ENCODE measurements around the gene EYS.

The EYS gene

DNA sequence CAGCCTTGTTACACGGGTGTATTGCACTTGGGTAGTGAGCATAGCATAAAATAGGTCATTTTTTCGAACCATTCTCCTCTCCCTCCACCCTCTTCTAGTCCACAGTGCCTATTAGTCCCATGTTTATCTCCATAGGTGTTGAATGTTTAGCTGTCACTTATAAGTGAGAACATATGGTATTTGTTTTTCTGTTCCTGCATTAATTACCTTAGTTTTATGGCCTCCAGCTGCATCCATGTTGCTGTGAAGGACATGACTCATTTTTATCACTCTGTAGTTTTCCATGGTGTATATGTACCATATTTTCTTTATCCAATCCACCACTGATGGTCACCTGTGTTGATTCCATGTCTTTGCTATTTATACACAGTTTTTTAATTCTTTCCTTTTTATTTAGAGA, 889.5 kb downstream of the EYS start:
- no peak for DNase-seq (ENCODE audit: low spot score)

DNA sequence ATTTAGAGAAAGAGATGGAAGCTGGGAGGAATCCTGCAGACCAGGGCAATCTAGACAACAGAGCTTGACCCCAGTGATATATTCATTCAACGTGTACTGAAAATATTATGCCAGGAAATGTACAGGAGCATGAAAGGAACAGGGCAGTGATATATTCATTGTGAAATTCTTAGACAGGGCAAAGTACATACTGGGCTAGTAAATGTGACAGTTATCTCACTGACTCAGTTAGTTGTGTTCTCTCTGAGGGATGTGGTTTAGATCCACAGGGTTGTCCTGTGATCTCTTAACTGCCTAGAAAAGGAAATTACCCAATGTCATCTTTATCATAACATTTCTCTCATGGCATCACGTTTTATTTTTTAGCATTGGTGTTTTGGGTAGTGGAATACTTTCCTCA, 891.3 kb downstream of the EYS start:
- peak; percentile 6 for DNase-seq (ENCODE audit: low spot score)

DNA sequence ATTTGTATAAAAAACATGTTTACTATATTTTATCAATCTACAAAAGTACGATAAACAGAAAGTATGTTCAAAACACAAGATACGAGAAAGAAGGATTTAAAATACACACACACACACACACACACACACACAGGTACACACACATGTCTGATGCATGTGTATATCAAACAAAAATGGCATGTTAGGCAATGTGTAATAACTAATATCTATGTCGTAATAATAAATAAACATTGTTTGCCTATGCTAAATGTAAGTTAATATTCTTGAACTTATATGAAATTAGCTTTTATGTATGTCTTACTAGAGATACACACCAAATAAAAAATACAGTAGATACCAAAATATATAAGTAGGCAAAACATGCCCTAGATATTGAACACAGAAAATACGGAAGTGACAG, 894.9 kb downstream of the EYS start:
- no peak for DNase-seq (ENCODE audit: low spot score)

DNA sequence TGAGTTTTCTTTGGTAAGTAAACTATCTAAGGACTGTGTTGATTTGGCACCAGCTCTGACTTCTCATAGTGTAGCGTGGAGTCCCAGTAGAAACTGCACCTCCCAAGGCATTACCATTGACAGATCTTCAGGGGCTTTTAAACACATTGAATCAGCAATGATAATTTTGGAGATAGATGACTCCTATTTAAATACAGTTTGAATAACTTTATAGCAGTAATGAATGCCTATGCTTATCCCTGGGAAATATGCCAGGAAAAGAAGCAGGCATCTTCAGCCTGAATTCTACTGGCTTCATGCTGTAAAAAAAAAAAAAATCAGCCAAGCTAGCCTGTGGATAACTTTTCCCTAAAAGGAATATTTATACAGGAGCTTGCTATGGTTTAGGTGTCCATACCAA, 895.9 kb downstream of the EYS start:
- no peak for DNase-seq (ENCODE audit: low spot score)

DNA sequence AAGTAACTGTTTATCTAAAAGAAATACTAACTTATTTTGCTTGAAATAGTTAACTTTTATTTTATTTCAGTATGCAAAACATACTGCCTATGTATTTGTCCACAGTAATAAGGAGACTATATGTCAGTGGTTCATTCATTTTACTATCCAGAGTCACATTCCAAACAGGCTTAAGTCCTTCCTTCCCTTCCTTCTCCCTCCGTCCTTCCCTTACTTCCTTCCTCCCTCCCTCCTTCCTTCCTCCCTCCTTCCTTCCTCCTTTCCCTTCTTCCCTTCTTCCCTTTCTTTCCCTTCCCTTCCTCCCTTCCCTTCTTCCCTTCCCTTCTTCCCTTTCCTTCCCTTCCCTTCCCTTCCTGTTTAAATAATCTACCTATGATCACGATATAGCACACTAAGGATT, 899.2 kb downstream of the EYS start:
- no peak for DNase-seq (ENCODE audit: low spot score)

DNA sequence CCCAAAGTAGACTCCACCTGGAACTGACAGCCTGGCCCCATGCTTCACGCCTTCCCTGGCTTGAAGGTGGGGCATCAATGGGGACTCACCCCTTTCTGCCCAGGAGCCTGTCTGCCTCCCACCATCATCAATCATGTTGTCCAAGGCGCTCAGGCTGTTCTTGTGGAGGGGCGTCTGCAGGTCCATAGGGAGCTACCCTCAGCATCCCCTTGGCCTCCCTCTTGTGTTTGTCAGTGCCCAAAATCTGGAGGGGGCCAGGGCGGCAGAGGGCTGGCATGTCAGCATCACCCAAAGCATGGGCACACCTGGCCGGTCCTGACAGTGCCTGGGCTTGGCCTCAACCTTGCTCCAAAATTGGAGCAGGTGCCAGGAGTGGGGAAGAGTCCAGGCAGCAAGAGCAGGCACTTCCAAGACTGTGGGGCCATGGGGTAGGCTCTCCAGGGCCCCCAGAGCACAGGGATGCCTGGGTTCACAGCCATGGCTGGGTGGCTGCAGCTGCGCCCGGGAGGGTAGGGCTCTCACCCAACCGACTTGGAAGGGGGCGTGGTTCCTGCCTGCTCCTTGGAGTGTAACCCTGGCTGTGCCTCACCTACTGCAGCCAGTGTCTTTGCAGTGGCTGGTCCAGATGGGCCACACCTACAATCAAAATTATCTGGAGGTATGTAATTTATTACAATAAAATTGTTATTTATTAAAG, 903.4 kb downstream of the EYS start:
- DNase-seq (ENCODE audit: low spot score), result no peak

DNA sequence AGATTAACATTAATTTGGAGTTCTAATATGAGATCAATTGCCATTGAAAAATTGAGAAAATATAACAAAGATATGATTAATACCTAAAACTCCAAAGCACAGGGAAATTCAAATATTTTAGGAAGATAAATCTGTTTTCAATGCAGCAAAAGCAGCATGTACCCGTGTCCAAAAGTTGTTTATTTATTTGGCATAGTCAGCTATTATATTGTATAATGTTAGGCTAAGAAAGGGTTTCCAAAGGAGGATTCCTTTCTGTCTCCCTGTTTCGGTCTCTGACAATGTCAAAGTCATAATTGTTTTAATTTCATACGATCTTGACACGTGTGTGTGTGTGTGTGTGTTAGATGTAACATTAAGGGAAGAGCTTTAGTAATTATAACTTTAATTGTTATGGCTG, 914.5 kb downstream of the EYS start:
- DNase-seq (ENCODE audit: low spot score), result no peak

DNA sequence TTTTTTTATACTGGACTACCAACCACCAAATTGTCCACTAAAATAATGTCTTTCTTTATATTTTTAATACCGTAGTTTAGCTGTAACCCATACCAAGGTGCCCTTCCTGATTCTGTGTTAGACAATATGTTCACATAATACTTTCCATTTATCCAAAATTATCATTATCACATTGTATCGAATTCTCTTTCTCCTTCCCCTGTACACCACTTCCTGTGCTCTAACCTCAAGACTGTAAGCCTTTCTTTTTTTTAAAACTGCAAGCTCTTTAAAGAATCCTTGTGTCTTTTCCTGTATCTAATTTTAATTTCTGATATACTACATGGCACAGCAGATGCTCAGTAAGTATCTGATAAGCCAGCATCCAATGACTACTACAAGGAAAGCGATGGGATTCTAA, 917.5 kb downstream of the EYS start:
- no peak for DNase-seq (ENCODE audit: low spot score)

DNA sequence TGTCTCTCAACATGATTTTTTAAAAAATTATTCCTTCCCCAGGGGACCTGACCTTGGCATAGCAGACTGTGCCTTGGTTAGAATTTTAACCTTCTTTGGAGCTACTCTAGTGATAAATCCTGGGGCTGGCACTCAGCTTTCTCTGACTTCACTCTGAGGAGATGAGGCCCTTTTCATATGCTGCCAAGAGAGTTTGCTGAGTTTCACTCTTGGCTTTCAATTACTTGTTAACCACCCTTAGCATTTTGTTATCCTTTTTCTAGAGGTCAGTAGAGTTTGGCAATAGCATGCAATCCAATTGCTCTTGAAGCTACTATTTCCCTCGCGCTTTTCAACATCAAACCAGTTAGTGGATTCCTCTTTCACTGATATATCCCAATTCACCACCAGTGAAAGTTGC, 920.3 kb downstream of the EYS start:
- DNase-seq (ENCODE audit: low spot score), result peak; percentile 6

DNA sequence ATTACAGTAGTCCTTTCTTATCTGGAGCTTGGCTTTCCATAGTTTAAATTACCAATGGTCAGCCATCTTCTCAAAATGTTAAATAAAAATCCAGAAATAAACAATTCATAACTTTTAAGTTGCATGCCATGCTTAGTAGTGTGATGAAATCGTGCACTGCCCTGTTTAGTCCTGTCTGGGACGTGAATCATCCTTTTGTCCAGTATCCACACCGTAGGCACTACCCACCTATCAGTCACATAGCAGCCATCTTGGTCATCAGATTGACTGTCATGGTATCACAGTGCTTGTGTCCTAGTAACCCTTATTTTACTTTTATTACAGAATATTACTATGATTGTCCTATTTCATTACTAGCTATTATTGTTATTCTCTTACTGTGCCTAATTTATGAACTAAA, 924.1 kb downstream of the EYS start:
- DNase-seq (ENCODE audit: low spot score), result no peak

DNA sequence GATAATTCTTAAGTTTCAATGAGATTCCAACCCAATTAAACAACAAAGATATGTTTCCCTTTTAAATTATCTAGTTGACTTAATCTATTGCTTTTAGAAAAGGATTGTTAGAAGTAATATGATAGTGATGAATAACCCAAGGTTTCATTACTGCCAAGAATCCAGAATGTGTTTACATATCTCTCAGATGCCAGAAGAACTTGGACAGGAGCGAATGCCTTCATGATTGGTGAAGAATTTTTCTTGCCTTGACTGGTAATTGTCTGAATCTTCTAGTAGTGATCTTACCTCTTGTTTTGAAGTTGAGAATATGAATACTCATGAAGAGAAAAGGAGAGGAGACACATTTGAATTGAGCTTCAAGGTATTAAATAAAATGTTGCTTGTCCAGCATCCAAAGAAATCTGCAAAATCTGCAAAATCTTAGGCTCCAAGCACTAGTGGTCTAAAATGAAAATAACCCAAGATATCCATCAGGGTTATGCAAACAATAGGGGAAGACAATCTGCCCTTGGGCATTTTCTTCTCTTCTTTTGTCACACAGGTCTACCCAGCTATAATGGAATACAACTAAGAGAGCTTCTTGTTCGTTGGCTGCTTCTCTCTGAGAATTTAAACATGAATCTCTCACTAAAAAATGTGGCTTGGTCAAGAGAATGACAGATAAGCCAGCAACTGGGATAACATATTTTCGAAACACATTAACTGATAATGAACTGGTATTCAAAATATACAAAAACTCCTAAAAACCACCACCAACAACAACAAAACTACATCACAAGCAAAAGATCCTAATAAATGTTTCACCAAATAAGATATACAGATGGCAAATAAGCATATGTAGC, 928.9 kb downstream of the EYS start:
- no peak for DNase-seq (ENCODE audit: low spot score)

DNA sequence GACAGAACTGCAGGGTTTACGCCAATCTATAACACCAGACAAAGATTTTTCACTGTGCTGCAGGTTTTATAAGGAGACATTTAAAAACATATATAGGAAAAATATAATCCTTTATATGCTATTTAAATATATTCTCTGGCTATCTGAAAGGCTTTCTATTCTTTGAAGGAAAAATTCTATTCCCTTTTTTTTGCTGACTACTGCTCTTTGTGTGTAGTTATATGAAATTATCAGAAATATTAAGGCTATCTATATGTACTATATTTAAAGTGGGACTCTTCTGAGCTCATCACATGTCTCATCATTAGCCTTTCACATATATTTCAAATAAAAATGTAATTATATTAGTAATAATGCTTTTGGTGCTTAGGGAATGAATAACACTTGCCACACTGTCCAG, 930.7 kb downstream of the EYS start:
- no peak for DNase-seq (ENCODE audit: low spot score)

DNA sequence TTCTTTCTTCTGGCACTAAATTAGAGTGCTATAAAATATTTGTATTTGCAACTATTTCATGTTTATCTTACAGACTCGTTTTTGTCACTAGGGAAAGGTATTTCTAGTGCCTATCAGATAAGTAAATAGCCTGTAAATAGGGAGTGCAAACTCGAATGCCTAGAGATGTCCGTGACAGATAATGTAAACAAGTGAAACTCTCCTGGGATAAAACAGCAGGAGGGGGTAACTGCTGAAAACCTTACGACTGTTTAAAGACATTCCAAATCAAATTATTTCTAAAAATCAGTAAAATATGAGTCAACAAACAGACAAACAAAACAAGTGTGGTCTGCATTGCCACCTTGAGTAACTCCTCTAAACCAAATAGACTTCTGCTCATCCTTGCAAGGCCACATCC, 932.1 kb downstream of the EYS start:
- DNase-seq (ENCODE audit: low spot score), result no peak

DNA sequence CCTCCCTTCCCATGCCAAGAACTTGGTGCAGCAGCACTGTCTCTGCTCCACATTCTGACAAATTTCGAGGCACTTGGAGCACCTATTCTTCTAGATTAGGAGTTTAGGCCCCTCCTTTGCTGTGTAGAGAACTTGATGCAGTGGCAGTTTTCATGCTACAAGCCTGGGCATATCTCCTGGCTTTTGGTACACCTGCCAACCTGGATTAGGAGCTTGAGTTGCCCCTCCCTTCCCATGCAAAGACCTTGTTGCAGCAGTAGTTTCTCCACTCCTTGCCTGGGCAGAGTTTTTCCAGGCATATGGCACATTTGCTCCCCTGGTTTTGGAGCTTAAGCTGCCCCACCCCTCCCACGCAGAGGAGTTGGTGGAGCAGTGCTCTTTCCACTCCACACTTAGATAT, 956.1 kb downstream of the EYS start:
- DNase-seq (ENCODE audit: low spot score), result no peak

DNA sequence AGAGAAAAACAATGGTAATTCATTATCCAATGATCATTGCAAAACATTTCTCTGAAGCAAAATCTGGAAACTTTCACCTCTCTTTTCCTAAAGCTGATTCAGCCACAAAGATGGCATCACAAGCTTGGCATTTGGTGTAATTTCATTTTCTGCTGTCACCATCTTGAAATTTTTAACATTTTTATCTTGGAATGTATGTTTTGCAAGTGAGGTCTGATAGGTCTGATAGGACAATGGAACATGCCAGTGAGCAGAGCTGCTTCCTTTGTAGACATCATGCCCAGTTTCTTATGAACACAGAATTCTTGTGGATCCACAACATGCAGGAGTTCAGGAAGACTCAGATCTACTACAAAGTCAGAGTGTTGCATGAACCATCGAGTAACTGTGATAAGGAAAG, 969.6 kb downstream of the EYS start:
- no peak for DNase-seq (ENCODE audit: low spot score)

DNA sequence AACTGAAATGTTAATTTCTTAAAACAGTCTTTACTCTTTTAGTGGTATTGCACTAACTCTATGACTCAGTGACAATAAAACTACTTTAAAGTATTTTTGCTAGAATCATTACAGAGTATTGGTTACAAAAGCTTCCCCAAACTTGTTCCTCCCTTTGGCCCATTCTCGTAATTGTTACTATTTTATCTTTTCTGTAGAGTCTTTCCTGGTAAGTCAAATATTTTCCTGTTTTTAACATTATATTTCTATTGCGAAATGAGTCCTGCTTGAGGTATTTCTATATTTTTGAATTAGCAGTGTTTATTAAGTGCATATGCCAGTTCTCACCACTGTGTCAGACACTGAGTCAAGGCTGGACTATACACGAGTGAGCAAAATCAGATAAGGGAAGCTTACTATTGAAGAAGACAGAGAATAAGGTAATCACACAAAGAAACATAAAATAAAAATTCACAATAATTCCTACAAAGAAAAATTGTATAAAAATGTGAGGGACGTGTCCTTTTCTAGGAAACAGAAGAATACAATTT, 970.5 kb downstream of the EYS start:
- no peak for DNase-seq (ENCODE audit: low spot score)

DNA sequence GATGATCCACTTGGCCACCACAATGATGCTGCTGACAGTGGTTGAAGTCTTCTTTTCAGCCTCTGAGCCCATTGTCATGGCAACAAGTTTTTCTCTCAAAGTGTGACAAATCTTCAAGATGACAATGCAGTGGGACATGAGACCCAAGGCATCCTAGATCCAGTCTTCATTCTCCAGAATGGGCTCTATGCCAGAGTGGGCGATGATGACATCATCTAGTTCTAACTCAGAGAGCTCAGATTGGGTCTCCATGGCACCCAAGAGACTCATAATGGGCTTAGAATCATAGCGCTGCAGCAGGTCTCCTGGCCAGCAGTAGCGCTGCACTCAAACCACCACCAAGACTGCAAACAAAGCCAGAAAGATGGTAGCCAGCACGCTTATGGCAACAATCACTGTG, 973.6 kb downstream of the EYS start:
- DNase-seq (ENCODE audit: low spot score), result no peak

DNA sequence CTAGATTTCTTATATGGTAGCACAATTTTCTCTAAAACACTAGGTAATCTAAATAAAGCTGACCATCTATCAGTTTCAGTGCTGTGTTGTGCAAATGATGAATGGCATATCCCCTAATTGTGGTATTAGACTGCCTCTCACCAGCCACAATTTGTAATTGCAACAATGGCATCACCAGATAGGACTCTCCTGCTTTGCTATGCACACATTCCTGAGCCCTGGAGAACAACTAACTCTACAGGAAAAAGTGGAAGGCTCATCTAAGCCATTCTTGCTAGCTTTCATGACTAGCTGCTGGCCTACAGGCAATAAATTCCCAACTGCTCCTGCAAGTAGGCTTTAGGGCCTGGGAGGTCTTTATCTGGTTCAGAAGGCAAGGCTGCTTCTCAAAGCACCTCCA, 974.1 kb downstream of the EYS start:
- no peak for DNase-seq (ENCODE audit: low spot score)

DNA sequence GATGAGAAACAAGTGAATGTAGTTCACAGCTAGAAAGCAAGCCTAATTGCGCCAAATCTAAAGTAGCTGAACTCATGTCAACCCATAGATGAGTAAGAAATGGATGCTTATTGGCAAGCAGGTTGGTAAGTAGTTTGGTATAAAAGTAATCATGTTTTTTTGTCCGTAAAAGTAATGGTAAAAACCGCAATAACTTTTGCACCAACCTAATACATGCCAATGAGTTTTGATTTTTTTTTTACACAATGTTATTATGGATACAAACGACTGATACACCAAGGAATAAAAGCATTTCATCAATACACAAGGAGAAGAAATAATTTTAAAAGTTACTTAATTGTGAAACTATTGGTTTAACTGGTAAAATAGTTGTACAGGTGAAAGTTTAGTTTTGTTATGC, 977.5 kb downstream of the EYS start:
- no peak for DNase-seq (ENCODE audit: low spot score)

DNA sequence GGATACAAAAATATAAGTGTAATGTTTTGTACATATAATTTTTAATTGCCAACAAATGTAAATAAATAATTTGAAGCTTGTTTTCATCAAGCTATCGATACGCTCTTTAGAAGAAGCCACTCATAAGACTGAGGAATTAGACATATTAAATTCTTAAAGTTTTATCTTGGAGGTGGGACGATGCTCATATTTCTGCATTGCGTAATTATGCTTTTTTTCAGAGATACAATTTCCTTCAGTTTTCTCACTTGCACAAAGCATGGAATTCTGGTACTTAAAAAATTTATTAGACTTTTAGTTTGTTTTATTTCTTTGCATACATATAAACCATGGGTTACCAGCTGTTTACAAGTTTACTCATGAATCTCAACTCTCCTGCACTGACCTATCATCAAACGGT, 980.0 kb downstream of the EYS start:
- no peak for DNase-seq (ENCODE audit: low spot score)

DNA sequence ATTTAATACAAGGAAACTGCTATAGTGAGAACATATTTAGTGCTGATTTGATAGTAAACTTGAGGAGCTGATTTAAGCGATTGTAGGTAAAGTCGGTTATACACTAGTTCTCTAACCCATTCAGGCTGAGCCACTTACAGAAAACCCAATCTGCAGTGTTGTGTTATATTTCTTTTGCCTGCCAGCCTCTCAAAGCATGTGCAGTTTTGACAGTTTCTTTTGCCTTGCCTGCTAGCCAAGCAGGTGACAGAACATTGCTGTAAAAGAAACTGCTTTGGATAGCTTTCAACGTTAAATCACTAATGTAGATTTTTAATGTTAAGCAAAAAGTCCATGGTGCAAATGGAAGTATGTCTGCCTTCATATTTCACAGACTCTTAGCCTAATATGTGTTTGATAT, 982.9 kb downstream of the EYS start:
- no peak for DNase-seq (ENCODE audit: low spot score)

DNA sequence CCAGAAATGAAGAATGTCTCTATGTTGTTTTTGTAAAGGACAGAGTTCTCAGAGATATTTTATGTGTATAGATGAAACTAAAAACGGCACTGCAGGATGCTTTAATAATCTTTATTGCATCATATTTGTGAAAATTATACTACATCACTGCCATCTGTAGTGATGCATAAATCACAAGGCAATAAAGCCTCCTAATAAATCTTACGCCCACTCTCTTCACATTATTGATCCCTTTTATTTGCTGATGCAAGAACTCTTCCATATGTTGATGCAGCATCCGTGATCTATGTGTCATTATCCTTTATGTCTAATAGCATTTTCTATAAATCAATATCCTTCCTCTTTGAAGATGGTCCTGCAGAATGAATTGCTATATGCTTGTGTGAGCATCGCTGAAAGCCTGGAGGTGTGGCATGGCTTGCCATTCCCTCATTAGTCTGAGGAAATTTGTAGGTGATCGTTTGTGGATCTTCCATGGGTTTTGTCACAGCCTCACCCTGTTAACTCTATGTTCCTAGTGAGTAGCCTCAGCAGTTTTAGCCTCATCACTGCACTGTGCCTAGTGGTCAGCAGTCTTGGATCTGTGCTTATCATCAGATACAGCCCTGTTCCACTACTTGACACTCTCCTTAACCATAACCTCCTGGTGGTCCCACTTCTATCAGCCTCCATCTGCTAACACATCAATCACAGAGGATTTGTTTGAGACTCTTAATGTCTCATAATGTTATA, 983.5 kb downstream of the EYS start:
- no peak for DNase-seq (ENCODE audit: low spot score)

DNA sequence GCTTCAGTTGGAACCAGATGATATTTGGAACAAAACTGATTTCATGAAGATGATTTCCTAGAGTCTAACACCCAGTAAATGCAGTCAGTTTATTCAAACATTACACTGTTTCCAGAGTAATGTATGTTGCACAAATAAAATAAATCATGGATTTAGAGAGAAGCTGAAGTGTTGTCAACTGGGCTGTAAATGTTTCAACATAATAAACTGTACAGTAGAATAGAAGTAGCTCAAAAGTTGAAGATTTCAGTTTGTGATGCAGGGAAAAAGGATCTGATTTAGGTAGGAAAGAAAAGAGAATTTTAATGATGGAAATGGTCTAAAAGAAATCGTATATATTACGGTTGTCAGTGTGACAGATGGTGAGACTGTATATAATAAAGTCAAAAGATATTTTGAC, 985.2 kb downstream of the EYS start:
- DNase-seq (ENCODE audit: low spot score), result no peak
